Omental fat pad (tissue), 4 donors: ENCODE results near the gene OPCML. TPM values are rescaled to one million over a fixed set of nuclear protein-coding genes. Genes with fewer than 3 reads are reported as not detected.
A peak's percentile ranks its signal among the peaks of the same experiment; 100 is the strongest.

Experiments
- ATAC-seq: fragments of 150-250 bp; one replicate; pipeline ENCODE4 v1.9.1; 2016; ENCODE audit warnings: mild to moderate bottlenecking, moderate library complexity; ENCODE audit not compliant: low FRiP score
- DNase-seq: peaks from one replicate; pipeline ENCODE4 v3.0.0-alpha.2; 2019; ENCODE audit warnings: low spot score
- CTCF ChIP-seq, 3 donors: fragments of 450-650 bp; IDR thresholded peaks; one replicate each; pipeline ENCODE4 v1.5.1; 2016 to 2017; ENCODE audit warnings: antibody characterized with exemption in 3 of 3, mild to moderate bottlenecking in 3 of 3, moderate library complexity in 2 of 3
- total RNA-seq, 4 donors: library from RNA; depleted of rRNA; stranded (reverse); fragments of >200 nt; gene quantifications; one replicate each; pipeline ENCODE4 v1.1.0, GENCODE V29; 2016

OPCML gene
- total RNA-seq, 4 donors from 2014 or later, result 0.32 TPM; not detected in 3

- no peak for TF ChIP-seq CTCF (IDR thresholded peaks at IDR 0.05)
- ATAC-seq, result peak; percentile 83
These were observed 379.3 kb downstream of the OPCML start for GRCh38 chr11:133153031-133153430.

DNA sequence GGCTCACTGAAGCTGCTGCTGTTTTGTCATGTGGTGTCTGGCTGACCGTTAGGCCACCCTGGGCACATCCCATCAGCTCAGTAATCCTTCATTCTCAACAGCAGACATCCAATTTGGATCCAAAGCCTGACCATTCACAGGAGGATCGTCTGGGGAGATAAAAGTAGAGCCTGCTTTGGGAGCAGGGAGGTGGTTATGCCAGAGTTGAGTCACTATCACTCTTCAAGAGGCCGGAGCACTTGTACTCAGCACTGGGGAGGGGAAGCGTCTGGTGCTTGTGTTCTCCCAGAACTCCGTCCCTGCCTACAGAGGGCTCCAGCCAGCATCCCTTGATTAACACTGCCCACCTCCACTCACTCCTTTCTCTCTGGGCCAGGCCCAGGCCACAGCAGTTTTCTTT, 382.6 kb downstream of the OPCML start:
- ATAC-seq (peak; percentile 55), DNase-seq (no peak)
- no peak for TF ChIP-seq CTCF (IDR thresholded peaks at IDR 0.05)

More at GRCh38 chr11:133153031-133153430, 379.3 kb downstream of the OPCML start:
- DNase-seq, result no peak

GRCh38 chr11:133147625-133148024, 384.7 kb downstream of the OPCML start:
- ATAC-seq (no peak), DNase-seq (no peak)
- TF ChIP-seq CTCF (IDR thresholded peaks at IDR 0.05), result no peak

- ATAC-seq (no peak), DNase-seq (no peak)
- TF ChIP-seq CTCF (IDR thresholded peaks at IDR 0.05), result no peak
These were observed 385.5 kb downstream of the OPCML start for GRCh38 chr11:133146697-133147306.

DNA sequence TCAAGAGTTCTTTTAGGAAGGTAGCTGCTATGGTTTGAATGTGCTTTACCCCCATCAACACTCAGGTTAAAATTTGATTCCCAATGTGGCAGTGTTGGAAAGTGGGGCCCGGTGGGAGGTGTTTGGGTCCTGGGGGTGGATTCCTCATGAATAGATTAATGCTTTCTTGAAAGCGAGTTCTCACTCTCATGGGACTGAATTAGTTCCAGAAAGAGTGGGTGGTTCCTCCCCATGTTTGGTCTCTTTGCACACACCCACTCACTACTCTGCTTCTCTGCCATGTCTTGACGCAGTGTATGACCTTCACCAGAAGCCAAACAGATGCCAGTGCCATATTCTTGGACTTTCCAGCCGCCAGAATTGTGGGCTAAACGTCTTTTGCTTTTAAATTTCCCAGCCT, 394.4 kb downstream of the OPCML start:
- TF ChIP-seq CTCF (IDR thresholded peaks at IDR 0.05), result no peak
- ATAC-seq, result no peak
- DNase-seq, result no peak

- ATAC-seq (no peak), DNase-seq (no peak)
- TF ChIP-seq CTCF (IDR thresholded peaks at IDR 0.05), result no peak
These were observed 395.0 kb downstream of the OPCML start for GRCh38 chr11:133137270-133137669.

DNA sequence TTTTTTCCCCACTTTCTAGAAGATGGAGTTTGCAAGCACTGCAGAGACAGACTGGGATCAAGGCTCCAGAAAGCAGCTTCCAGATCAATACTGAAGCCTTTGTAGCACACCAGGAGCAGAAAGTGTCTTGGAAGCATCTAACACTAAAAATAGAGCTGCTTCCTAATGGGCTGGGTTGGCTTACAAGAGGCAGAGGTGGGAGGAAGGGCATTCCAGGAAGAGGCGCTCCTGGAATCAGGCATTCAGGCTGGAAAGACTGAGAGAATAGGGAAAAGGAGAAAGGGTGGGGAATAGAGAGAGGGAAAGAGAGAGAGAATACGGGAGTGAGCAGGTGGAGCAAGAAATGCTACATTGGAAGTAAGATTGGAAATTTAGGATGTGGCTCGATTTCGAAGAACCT, 395.9 kb downstream of the OPCML start:
- ATAC-seq (no peak), DNase-seq (no peak)
- TF ChIP-seq CTCF (IDR thresholded peaks at IDR 0.05), result no peak
